Measurements from ENCODE around the gene PCCA.
"Not testable (repeated sequence)": the region's sequence is repeated elsewhere in the genome, so short reads cannot be mapped to it uniquely, and the experiment has no call there.

PCCA gene

DNA sequence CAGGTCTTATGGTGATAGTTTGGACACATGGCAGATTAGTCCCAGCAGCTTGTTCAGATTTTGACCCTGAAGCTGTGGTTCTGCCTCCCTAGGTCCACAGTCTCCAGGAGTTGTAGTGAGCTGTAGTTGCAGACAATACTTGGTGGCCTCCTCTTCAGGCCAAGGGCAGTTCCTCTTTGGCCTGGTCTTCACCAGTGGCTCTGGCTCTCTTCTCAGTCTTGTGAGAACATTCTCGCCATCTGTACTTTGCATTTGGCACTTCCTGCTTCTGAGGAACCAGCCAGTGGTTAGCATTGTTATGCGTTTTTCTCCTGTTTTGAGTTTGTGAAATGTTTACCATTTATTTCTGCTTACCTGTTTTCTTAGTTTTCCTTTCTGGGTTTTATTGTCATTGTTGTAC is 40.7 kb downstream of the PCCA start:
- no peaks in the 10 kb centered on the region for H3K9me3 ChIP-seq (ENCODE audit: insufficient read depth, low read length)
- peak; percentile 20 for DNase-seq (ENCODE audit: low read depth, low spot score)
- no peak overlapping the region for H3K4me3 ChIP-seq (ENCODE audit: insufficient read length, low read depth)
- no peaks in the 10 kb centered on the region for H3K36me3 ChIP-seq (ENCODE audit: insufficient read depth, insufficient read length, low read length)
- no peak overlapping the region for H3K9ac ChIP-seq (ENCODE audit: insufficient read length, low read depth)
- no peaks in the 10 kb centered on the region for H3K4me1 ChIP-seq (ENCODE audit: insufficient read depth, insufficient read length)
- TF ChIP-seq YY1 (IDR thresholded peaks at IDR 0.05; ENCODE audit: insufficient read depth, insufficient read length) (no peak), SUZ12 (IDR thresholded peaks at IDR 0.05; ENCODE audit: extremely low read depth, insufficient read depth, insufficient read length) (no peak), ZNF274 (IDR thresholded peaks at IDR 0.05; ENCODE audit: low read depth, low read length) (no peak)
- no peaks in the 10 kb centered on the region for H3K27me3 ChIP-seq (ENCODE audit: insufficient read depth, insufficient read length)

DNA sequence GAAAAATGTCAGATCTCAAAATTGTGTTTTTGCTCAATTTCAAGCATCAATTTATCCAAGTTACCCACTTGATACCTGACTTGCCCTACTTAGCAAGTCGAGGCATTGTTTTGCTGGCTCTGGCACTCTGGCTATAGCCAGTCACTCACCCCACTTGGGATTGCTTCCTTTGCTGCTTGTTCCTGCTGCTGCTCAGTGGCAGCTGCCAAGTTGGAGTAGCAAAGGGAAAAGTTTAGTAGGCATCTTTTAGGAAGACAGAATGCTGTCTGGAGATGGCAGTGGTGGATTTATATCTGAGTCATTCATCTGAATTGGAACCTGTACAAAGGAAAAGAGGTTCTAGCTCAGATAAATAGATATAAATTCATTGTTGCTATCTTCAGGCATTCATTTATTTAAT is 41.2 kb downstream of the PCCA start:
- H3K9ac ChIP-seq (ENCODE audit: insufficient read length, low read depth) = no peak overlapping the region
- H3K4me3 ChIP-seq (ENCODE audit: insufficient read length, low read depth) = no peak overlapping the region
- no peaks in the 10 kb centered on the region for H3K36me3 ChIP-seq (ENCODE audit: insufficient read depth, insufficient read length, low read length)
- H3K4me1 ChIP-seq (ENCODE audit: insufficient read depth, insufficient read length) = no peaks in the 10 kb centered on the region
- no peaks in the 10 kb centered on the region for H3K27me3 ChIP-seq (ENCODE audit: insufficient read depth, insufficient read length)
- no peaks in the 10 kb centered on the region for H3K9me3 ChIP-seq (ENCODE audit: insufficient read depth, low read length)
- no peak for TF ChIP-seq YY1 (IDR thresholded peaks at IDR 0.05; ENCODE audit: insufficient read depth, insufficient read length)
- TF ChIP-seq ZNF274 (IDR thresholded peaks at IDR 0.05; ENCODE audit: low read depth, low read length) = no peak
- no peak for TF ChIP-seq SUZ12 (IDR thresholded peaks at IDR 0.05; ENCODE audit: extremely low read depth, insufficient read depth, insufficient read length)
- DNase-seq (ENCODE audit: low read depth, low spot score) = no peak

GRCh38 chr13:100130930-100131511 is 42.1 kb downstream of the PCCA start:
- Histone ChIP-seq H3K36me3 (ENCODE audit: insufficient read depth, insufficient read length, low read length) (no peaks in the 10 kb centered on the region), H3K4me1 (ENCODE audit: insufficient read depth, insufficient read length) (no peaks in the 10 kb centered on the region), H3K9me3 (ENCODE audit: insufficient read depth, low read length) (no peaks in the 10 kb centered on the region), H3K4me3 (ENCODE audit: insufficient read length, low read depth) (no peak overlapping the region), H3K27me3 (ENCODE audit: insufficient read depth, insufficient read length) (no peaks in the 10 kb centered on the region), H3K9ac (ENCODE audit: insufficient read length, low read depth) (no peak overlapping the region)
- TF ChIP-seq SUZ12 (IDR thresholded peaks at IDR 0.05; ENCODE audit: extremely low read depth, insufficient read depth, insufficient read length) (no peak), YY1 (IDR thresholded peaks at IDR 0.05; ENCODE audit: insufficient read depth, insufficient read length) (no peak), ZNF274 (IDR thresholded peaks at IDR 0.05; ENCODE audit: low read depth, low read length) (no peak)
- no peak for DNase-seq (ENCODE audit: low read depth, low spot score)

- Histone ChIP-seq H3K27me3 (ENCODE audit: insufficient read depth, insufficient read length) (no peaks in the 10 kb centered on the region), H3K4me1 (ENCODE audit: insufficient read depth, insufficient read length) (no peaks in the 10 kb centered on the region), H3K36me3 (ENCODE audit: insufficient read depth, insufficient read length, low read length) (no peaks in the 10 kb centered on the region), H3K9ac (ENCODE audit: insufficient read length, low read depth) (no peak overlapping the region), H3K9me3 (ENCODE audit: insufficient read depth, low read length) (no peaks in the 10 kb centered on the region), H3K4me3 (ENCODE audit: insufficient read length, low read depth) (no peak overlapping the region)
- DNase-seq (ENCODE audit: low read depth, low spot score) = no peak
- TF ChIP-seq YY1 (IDR thresholded peaks at IDR 0.05; ENCODE audit: insufficient read depth, insufficient read length) (no peak), SUZ12 (IDR thresholded peaks at IDR 0.05; ENCODE audit: extremely low read depth, insufficient read depth, insufficient read length) (no peak), ZNF274 (IDR thresholded peaks at IDR 0.05; ENCODE audit: low read depth, low read length) (no peak)
These were observed 43.1 kb downstream of the PCCA start for GRCh38 chr13:100131863-100132574.

DNA sequence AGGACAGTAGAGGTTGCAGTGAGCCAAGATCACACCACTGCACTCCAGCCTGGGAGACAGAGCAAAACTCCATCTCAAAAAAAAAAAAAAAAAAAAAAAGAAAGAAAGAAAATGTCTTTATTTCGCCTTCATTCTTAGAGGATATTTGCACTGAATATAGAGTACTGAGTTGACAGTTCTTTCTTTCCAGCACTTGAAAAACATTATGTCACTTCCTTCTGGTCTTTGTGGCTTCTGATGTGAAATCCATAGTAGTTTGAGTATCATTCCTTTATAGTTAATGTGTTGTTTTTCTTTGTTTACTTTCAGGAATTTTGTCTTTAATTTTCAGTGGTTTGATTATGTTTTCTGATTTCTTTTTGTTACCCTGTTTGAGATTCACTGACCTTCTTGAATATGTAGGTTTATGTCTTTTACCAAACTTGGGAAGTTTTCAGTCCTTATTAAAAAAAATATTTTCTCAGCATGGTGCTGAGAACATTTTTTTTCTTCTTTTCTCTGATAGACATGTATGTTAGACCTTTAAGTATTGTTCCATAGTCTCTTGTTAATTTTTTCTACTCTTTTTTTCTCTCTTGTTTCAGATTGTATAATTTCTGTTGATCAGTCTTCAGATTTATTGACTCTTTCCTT is 50.1 kb downstream of the PCCA start:
- no peak overlapping the region for H3K9ac ChIP-seq (ENCODE audit: insufficient read length, low read depth)
- H3K4me3 ChIP-seq (ENCODE audit: insufficient read length, low read depth) = no peak overlapping the region
- DNase-seq (ENCODE audit: low read depth, low spot score) = no peak
- TF ChIP-seq SUZ12 (IDR thresholded peaks at IDR 0.05; ENCODE audit: extremely low read depth, insufficient read depth, insufficient read length) = no peak
- no peak for TF ChIP-seq ZNF274 (IDR thresholded peaks at IDR 0.05; ENCODE audit: low read depth, low read length)
- no peak for TF ChIP-seq YY1 (IDR thresholded peaks at IDR 0.05; ENCODE audit: insufficient read depth, insufficient read length)
- no peaks in the 10 kb centered on the region for H3K4me1 ChIP-seq (ENCODE audit: insufficient read depth, insufficient read length)
- H3K36me3 ChIP-seq (ENCODE audit: insufficient read depth, insufficient read length, low read length) = no peaks in the 10 kb centered on the region
- no peaks in the 10 kb centered on the region for H3K9me3 ChIP-seq (ENCODE audit: insufficient read depth, low read length)
- H3K27me3 ChIP-seq (ENCODE audit: insufficient read depth, insufficient read length) = no peaks in the 10 kb centered on the region

GRCh38 chr13:100139817-100140216 is 50.9 kb downstream of the PCCA start:
- no peak overlapping the region for H3K4me3 ChIP-seq (ENCODE audit: insufficient read length, low read depth)
- TF ChIP-seq ZNF274 (IDR thresholded peaks at IDR 0.05; ENCODE audit: low read depth, low read length) (no peak), SUZ12 (IDR thresholded peaks at IDR 0.05; ENCODE audit: extremely low read depth, insufficient read depth, insufficient read length) (no peak), YY1 (IDR thresholded peaks at IDR 0.05; ENCODE audit: insufficient read depth, insufficient read length) (no peak)
- no peak overlapping the region for H3K9ac ChIP-seq (ENCODE audit: insufficient read length, low read depth)
- H3K27me3 ChIP-seq (ENCODE audit: insufficient read depth, insufficient read length) = no peaks in the 10 kb centered on the region
- no peaks in the 10 kb centered on the region for H3K9me3 ChIP-seq (ENCODE audit: insufficient read depth, low read length)
- DNase-seq (ENCODE audit: low read depth, low spot score) = no peak
- peaks cover 2% of the 10 kb centered on the region for H3K36me3 ChIP-seq (ENCODE audit: insufficient read depth, insufficient read length, low read length)
- H3K4me1 ChIP-seq (ENCODE audit: insufficient read depth, insufficient read length) = no peaks in the 10 kb centered on the region

DNA sequence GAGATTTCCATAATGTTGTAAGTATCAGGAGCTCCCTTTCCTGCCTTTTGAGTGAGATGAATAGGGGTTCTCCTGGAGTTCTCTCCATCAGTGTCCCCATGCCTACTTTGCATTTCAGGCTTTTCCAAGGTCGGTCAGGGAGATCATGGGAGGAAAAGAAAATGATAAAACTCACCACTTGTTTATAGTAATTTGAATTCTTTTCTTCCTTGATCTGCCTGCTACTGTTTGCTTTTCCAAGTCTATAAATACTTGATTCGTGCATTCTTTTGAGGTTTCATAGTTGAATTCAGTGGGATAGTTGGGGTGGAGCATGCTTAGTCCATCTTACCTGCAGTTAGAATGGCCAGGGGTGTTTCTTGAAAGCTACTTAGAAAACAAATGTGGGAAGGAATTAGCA is 51.5 kb downstream of the PCCA start:
- Histone ChIP-seq H3K4me1 (ENCODE audit: insufficient read depth, insufficient read length) (no peaks in the 10 kb centered on the region), H3K4me3 (ENCODE audit: insufficient read length, low read depth) (no peak overlapping the region), H3K9ac (ENCODE audit: insufficient read length, low read depth) (no peak overlapping the region), H3K27me3 (ENCODE audit: insufficient read depth, insufficient read length) (no peaks in the 10 kb centered on the region), H3K9me3 (ENCODE audit: insufficient read depth, low read length) (no peaks in the 10 kb centered on the region), H3K36me3 (ENCODE audit: insufficient read depth, insufficient read length, low read length) (peaks cover 3% of the 10 kb centered on the region)
- no peak for DNase-seq (ENCODE audit: low read depth, low spot score)
- no peak for TF ChIP-seq ZNF274 (IDR thresholded peaks at IDR 0.05; ENCODE audit: low read depth, low read length)
- TF ChIP-seq SUZ12 (IDR thresholded peaks at IDR 0.05; ENCODE audit: extremely low read depth, insufficient read depth, insufficient read length) = no peak
- TF ChIP-seq YY1 (IDR thresholded peaks at IDR 0.05; ENCODE audit: insufficient read depth, insufficient read length) = no peak

- H3K9ac ChIP-seq (ENCODE audit: insufficient read length, low read depth); H3K4me3 ChIP-seq (ENCODE audit: insufficient read length, low read depth); H3K36me3 ChIP-seq (ENCODE audit: insufficient read depth, insufficient read length, low read length); DNase-seq (ENCODE audit: low read depth, low spot score); H3K9me3 ChIP-seq (ENCODE audit: insufficient read depth, low read length); H3K4me1 ChIP-seq (ENCODE audit: insufficient read depth, insufficient read length); H3K27me3 ChIP-seq (ENCODE audit: insufficient read depth, insufficient read length): not testable (repeated sequence)
These were observed 52.6 kb downstream of the PCCA start for GRCh38 chr13:100141461-100141961.
